Measurements from ENCODE around the gene RASEF.

Gene RASEF

DNA sequence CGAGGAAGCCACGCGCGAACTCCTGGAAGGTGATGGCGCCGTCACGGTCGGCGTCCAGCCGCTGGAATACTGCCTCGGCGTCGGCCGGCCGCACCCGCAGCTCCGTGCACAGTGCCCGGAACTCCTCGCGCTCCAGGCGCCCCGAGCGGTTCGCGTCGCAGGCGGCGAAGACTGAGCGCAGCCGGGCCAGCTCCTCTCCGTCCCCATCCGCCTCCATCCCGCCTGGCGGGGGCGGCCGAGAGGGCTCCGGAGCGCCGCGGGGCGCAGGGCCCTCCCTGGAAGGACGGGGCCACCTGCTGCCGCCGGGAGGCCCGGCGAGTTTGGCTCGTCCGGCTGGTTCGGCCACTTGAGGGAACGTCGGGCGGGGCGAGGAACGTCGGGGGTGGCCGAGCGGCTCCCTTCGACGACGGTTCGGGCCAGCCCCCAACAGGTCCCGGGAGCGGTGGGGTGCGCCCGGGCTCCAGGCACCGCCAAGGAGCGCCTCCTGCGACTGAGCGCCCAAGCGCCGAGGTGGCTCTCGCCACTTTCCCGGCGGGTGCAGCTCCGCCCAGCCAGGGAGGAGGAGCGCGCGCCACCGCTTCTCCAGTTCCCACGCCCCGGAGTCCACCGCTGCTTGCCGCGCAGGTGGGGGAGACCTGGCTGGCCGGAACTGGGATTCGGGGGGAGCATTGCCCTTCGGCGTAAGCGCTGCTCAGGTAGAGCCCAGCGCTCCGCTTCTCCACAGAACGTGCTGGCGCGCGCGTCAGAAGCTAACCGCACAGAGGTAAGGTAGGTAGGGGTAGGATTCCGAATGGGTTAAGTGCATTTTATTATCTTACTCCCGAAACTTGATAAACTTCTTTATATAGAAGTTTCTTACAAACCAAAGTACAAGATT lies at the start of gene RASEF:
RASEF (minus strand) TSS at position 492 of the 877 bp plus-strand sequence; CDS start at position 217, 275 bp downstream.
- CTCF ChIA-PET = interaction anchor here (0.8 kb wide), 1 partner anchor 31 kb away, joined by 3 read pairs; no protein-coding TSS in a partner anchor
- TF ChIP-seq, protein P1, sequence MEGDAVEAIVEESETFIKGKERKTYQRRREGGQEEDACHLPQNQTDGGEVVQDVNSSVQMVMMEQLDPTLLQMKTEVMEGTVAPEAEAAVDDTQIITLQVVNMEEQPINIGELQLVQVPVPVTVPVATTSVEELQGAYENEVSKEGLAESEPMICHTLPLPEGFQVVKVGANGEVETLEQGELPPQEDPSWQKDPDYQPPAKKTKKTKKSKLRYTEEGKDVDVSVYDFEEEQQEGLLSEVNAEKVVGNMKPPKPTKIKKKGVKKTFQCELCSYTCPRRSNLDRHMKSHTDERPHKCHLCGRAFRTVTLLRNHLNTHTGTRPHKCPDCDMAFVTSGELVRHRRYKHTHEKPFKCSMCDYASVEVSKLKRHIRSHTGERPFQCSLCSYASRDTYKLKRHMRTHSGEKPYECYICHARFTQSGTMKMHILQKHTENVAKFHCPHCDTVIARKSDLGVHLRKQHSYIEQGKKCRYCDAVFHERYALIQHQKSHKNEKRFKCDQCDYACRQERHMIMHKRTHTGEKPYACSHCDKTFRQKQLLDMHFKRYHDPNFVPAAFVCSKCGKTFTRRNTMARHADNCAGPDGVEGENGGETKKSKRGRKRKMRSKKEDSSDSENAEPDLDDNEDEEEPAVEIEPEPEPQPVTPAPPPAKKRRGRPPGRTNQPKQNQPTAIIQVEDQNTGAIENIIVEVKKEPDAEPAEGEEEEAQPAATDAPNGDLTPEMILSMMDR (IDR thresholded peaks at IDR 0.05; ENCODE audit: insufficient read depth, low read length, missing control alignments) = peak; percentile 25

GRCh38 chr9:83111169-83111568 lies 48.2 kb upstream of the RASEF start:
- no peak overlapping the region for H3K4me3 ChIP-seq (ENCODE audit: low read depth, low read length)
- ChIA-PET CTCF (no interaction called here), POLR2A (no interaction called here)
- TF ChIP-seq, protein P1 (IDR thresholded peaks at IDR 0.05; ENCODE audit: insufficient read depth, low read length, missing control alignments) = no peak
- DNase-seq (ENCODE audit: low read depth, low spot score) = no peak

More for the DNA sequence above, at the start of gene RASEF:
- DNase-seq (ENCODE audit: low read depth, low spot score) = no peak
- POLR2A ChIA-PET = no interaction called here
- peak within 1 kb of the TSS; percentile 49 for H3K4me3 ChIP-seq (ENCODE audit: low read depth, low read length)

DNA sequence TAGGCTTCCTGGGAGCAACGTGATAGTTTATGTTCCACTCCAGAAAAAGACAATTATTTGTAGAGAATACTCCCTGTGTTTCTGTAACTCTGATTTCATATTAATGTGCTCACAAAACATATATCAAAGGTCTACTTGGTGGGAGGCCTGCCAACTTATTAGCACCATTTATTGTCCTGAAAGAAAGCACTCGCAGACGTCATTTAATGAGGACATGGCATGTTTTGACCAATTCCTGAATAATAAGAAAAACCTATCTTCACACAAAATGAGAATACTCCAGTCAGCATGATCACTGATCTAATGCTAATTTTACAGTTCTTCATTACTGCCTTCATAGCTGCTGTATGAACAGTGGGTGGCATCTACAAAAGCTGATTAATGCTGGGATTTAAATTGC lies 46.4 kb upstream of the RASEF start:
- no peak overlapping the region for H3K4me3 ChIP-seq (ENCODE audit: low read depth, low read length)
- POLR2A ChIA-PET = no interaction called here
- CTCF ChIA-PET = no interaction called here
- TF ChIP-seq, protein P1 (IDR thresholded peaks at IDR 0.05; ENCODE audit: insufficient read depth, low read length, missing control alignments) = no peak
- DNase-seq (ENCODE audit: low read depth, low spot score) = no peak

- TF ChIP-seq, protein P1 (IDR thresholded peaks at IDR 0.05; ENCODE audit: insufficient read depth, low read length, missing control alignments) = no peak
- POLR2A ChIA-PET = no interaction called here
- CTCF ChIA-PET = no interaction called here
- no peak for DNase-seq (ENCODE audit: low read depth, low spot score)
- H3K4me3 ChIP-seq (ENCODE audit: low read depth, low read length) = no peak overlapping the region
Measured at GRCh38 chr9:83108208-83108607, 45.3 kb upstream of the RASEF start.

DNA sequence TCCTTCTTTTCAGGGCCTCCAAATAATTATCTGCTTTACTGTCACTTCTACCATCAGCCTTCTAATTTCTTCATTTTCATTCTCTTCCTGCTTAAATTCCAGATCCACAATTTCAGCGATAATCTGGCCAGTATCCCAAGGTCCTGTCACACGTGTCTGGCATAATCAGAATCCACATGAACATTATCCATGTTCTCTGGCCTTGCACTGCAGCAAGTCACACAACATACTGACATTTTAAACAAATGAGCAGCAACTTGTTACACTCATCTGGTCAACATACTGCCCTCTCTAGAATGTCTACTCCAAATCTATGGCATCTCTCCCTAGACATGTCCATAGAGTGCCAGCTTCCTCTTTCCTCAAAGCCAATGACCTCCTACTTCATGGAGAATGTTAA lies 43.8 kb upstream of the RASEF start:
- CTCF ChIA-PET = no interaction called here
- DNase-seq (ENCODE audit: low read depth, low spot score) = no peak
- TF ChIP-seq, protein P1 (IDR thresholded peaks at IDR 0.05; ENCODE audit: insufficient read depth, low read length, missing control alignments) = no peak
- POLR2A ChIA-PET = no interaction called here
- H3K4me3 ChIP-seq (ENCODE audit: low read depth, low read length) = no peak overlapping the region

GRCh38 chr9:83106263-83106662 lies 43.3 kb upstream of the RASEF start:
- DNase-seq (ENCODE audit: low read depth, low spot score) = no peak
- TF ChIP-seq, protein P1 (IDR thresholded peaks at IDR 0.05; ENCODE audit: insufficient read depth, low read length, missing control alignments) = no peak
- ChIA-PET CTCF (no interaction called here), POLR2A (no interaction called here)
- no peak overlapping the region for H3K4me3 ChIP-seq (ENCODE audit: low read depth, low read length)
